HCT116 (cell line): ENCODE data around the gene DIP2C. TPM values are rescaled to one million over a fixed set of nuclear protein-coding genes. Genes with fewer than 3 reads are reported as not detected.

ENCODE experiments used
- ATAC-seq: fragments of 200-7000 bp; cut with Tn5 transposase; 2 replicates; pipeline ENCODE4 v1.9.1; 2020; ENCODE audit warnings: mild to moderate bottlenecking, moderate library complexity
- BruUV-seq: library from RNA; stranded (reverse); fragments of 400-500 nt; replicated peaks from 2 replicates; lab custom pipeline; 2021; lab: Mats Ljungman, UMichigan
- CTCF ChIA-PET: fragments of 300-600 bp; sonication (Branson Sonifier 250); formaldehyde crosslinking; loops from one replicate; lab custom pipeline; 2021; ENCODE audit warnings: antibody characterized with exemption; lab: Charles Lee
- POLR2A ChIA-PET: fragments of 300-600, 350-600 bp; sonication (Branson Sonifier 250); formaldehyde crosslinking; loops from one replicate; lab custom pipeline; 2021; ENCODE audit warnings: antibody characterized with exemption; lab: Charles Lee
- RAD21 ChIA-PET, 2 experiments: fragments of 300-600 bp; sonication (Branson Sonifier 250); formaldehyde crosslinking; loops; one replicate each; lab custom pipeline; 2023; ENCODE audit warnings: low total read pairs in 2 of 2; ENCODE audit not compliant: uncharacterized antibody in 2 of 2, unreplicated experiment in 2 of 2, low non-redundant PET in 1 of 2; lab: Charles Lee
- DNase-seq: peaks from one replicate; pipeline ENCODE4 v3.0.0-alpha.2; 2010; ENCODE audit warnings: low read depth, low spot score
- H2AFZ ChIP-seq: fragments of 200-600 bp; shearing (Covaris generic), sonication (generic); 2 replicates; pipeline ENCODE4 v1.6.1; 2017; ENCODE audit warnings: low read depth, mixed run types, mixed read lengths, antibody characterized with exemption, low read length; ENCODE audit not compliant: poor library complexity, severe bottlenecking
- H3K27ac ChIP-seq: 2 replicates; pipeline ENCODE4 v1.5.1; 2012; ENCODE audit warnings: low read depth, low read length
- H3K27me3 ChIP-seq: fragments of 200-600 bp; sonication (generic); 2 replicates; pipeline ENCODE4 v1.6.1; 2016; ENCODE audit warnings: mixed run types, low read length, mixed read lengths; ENCODE audit not compliant: insufficient read depth
- H3K36me3 ChIP-seq, 2 experiments: fragments of 200-500 bp in 1 of 2; fragments of 200-600 bp in 1 of 2; sonication (Bioruptor generic) in 1 of 2; sonication (generic) in 1 of 2; 2 replicates each; pipeline versions ENCODE4 v1.5.1 to v1.6.1; 2014 to 2016; ENCODE audit warnings: low read length in 2 of 2, inconsistent platforms in 1 of 2, mixed read lengths in 1 of 2, mixed run types in 1 of 2; ENCODE audit not compliant: insufficient read depth in 2 of 2, control insufficient read depth in 1 of 2
- H3K4me1 ChIP-seq, 2 experiments: fragments of 200-600 bp in 1 of 2; sonication (generic) in 1 of 2; 2 replicates each; pipeline versions ENCODE4 v1.5.1 to v1.6.1; 2012 to 2017; ENCODE audit warnings: low read length in 2 of 2, inconsistent platforms in 1 of 2, mild to moderate bottlenecking in 1 of 2, mixed read lengths in 1 of 2, mixed run types in 1 of 2, moderate library complexity in 1 of 2; ENCODE audit not compliant: insufficient read depth in 2 of 2, control insufficient read depth in 1 of 2
- H3K4me2 ChIP-seq: fragments of 200-600 bp; sonication (generic); 2 replicates; pipeline ENCODE4 v1.6.1; 2017; ENCODE audit warnings: mixed run types, low read length, mixed read lengths
- H3K4me3 ChIP-seq, 2 experiments: fragments of 200-600 bp in 1 of 2; sonication (generic) in 1 of 2; replicated peaks in 1 of 2; 2 replicates each; pipeline ENCODE4 v1.5.1; 2011 to 2016; ENCODE audit warnings: low read length in 2 of 2, control low read depth in 1 of 2, low read depth in 1 of 2, mild to moderate bottlenecking in 1 of 2, mixed read lengths in 1 of 2, mixed run types in 1 of 2
- H3K79me2 ChIP-seq: fragments of 200-600 bp; sonication (generic); 2 replicates; pipeline ENCODE4 v1.6.1; 2017; ENCODE audit warnings: mild to moderate bottlenecking, mixed run types, low read length, moderate library complexity, mixed read lengths; ENCODE audit not compliant: insufficient read depth
- H3K9ac ChIP-seq: fragments of 200-600 bp; sonication (generic); 2 replicates; pipeline ENCODE4 v1.6.1; 2016; ENCODE audit warnings: low read length, mixed read lengths
- H3K9me2 ChIP-seq: fragments of 200-600 bp; sonication (generic), shearing (Covaris generic); 2 replicates; pipeline ENCODE4 v1.6.1; 2017; ENCODE audit warnings: mixed run types, mild to moderate bottlenecking, moderate library complexity; ENCODE audit not compliant: insufficient read depth
- H3K9me3 ChIP-seq, 2 experiments: fragments of 200-500 bp in 1 of 2; fragments of 200-600 bp in 1 of 2; sonication (Bioruptor generic) in 1 of 2; sonication (generic) in 1 of 2; 2 replicates each; pipeline ENCODE4 v1.6.1; 2014 to 2017; ENCODE audit warnings: low read length in 2 of 2, mixed read lengths in 2 of 2, inconsistent platforms in 1 of 2, low read depth in 1 of 2, mild to moderate bottlenecking in 1 of 2, mixed run types in 1 of 2, moderate library complexity in 1 of 2; ENCODE audit not compliant: control insufficient read depth in 1 of 2, insufficient read depth in 1 of 2
- H4K20me1 ChIP-seq: fragments of 200-600 bp; sonication (generic), shearing (Covaris generic); 2 replicates; pipeline ENCODE4 v1.6.1; 2017; ENCODE audit warnings: mixed run types, mild to moderate bottlenecking, moderate library complexity; ENCODE audit not compliant: insufficient read depth
- CBX3 ChIP-seq: IDR thresholded peaks from 2 replicates; pipeline ENCODE4 v1.6.1; 2012; ENCODE audit warnings: low read depth
- CEBPB ChIP-seq: IDR thresholded peaks from 2 replicates; pipeline ENCODE4 v1.6.1; 2012; ENCODE audit warnings: low read depth
- EGR1 ChIP-seq: IDR thresholded peaks from 2 replicates; pipeline ENCODE4 v1.6.1; 2012; ENCODE audit warnings: low read depth
- ELF1 ChIP-seq: IDR thresholded peaks from 2 replicates; pipeline ENCODE4 v1.6.1; 2012; ENCODE audit warnings: low read depth, borderline replicate concordance
- EZH2 ChIP-seq: fragments of 200-600 bp; sonication (generic); IDR thresholded peaks from 2 replicates; pipeline ENCODE4 v1.6.1; 2017; ENCODE audit warnings: antibody characterized with exemption, mixed run types
- EZH2phosphoT487 ChIP-seq: fragments of 200-600 bp; IDR thresholded peaks from 2 replicates; pipeline ENCODE4 v1.6.1; 2018; ENCODE audit warnings: antibody characterized with exemption, borderline replicate concordance
- FOSL1 ChIP-seq: IDR thresholded peaks from 2 replicates; pipeline ENCODE4 v1.6.1; 2012; ENCODE audit warnings: low read depth
- JUND ChIP-seq: IDR thresholded peaks from 2 replicates; pipeline ENCODE4 v1.6.1; 2012
- POLR2A ChIP-seq: IDR thresholded peaks from 2 replicates; pipeline ENCODE4 v1.7.0; 2011; ENCODE audit warnings: borderline replicate concordance; ENCODE audit not compliant: insufficient read depth, insufficient read length; ENCODE audit errors: extremely low read depth
- POLR2AphosphoS5 ChIP-seq: IDR thresholded peaks from 2 replicates; pipeline ENCODE4 v1.6.1; 2011; ENCODE audit warnings: mild to moderate bottlenecking, low read depth, low read length, moderate library complexity
- RAD21 ChIP-seq: IDR thresholded peaks from 2 replicates; pipeline ENCODE4 v1.6.1; 2012; ENCODE audit warnings: low read depth, mild to moderate bottlenecking
- SP1 ChIP-seq: IDR thresholded peaks from 2 replicates; pipeline ENCODE4 v1.6.1; 2012; ENCODE audit warnings: low read depth
- SRF ChIP-seq: IDR thresholded peaks from 2 replicates; pipeline ENCODE4 v1.6.1; 2012; ENCODE audit warnings: low read depth
- TCF7L2 ChIP-seq: IDR thresholded peaks from 2 replicates; pipeline ENCODE4 v1.7.0; 2011; ENCODE audit warnings: borderline replicate concordance, inconsistent platforms; ENCODE audit not compliant: insufficient read depth, insufficient read length; ENCODE audit errors: extremely low read depth
- ZFX ChIP-seq: fragments of 450-650 bp; IDR thresholded peaks from 2 replicates; pipeline ENCODE4 v1.6.1; 2017
- ZNF274 ChIP-seq: fragments of 200-500 bp; sonication (Bioruptor generic); IDR thresholded peaks from 2 replicates; pipeline ENCODE4 v1.6.1; 2014; ENCODE audit warnings: mild to moderate bottlenecking, low read depth, low read length, inconsistent platforms
- intact Hi-C: fragments of 100-400 bp; cut with micrococcal nuclease; formaldehyde crosslinking; loops from 2 replicates; pipeline ENCODE4 v1.10.0; 2022
- total RNA-seq: library from RNA; stranded (reverse); gene quantifications from one replicate; pipeline ENCODE4 v1.2.1, GENCODE V29; 2021; ENCODE audit not compliant: unreplicated experiment
- TF ChIP-seq, protein P1 (sequence below): IDR thresholded peaks from 2 replicates; pipeline ENCODE4 v1.6.1; 2011; ENCODE audit warnings: mild to moderate bottlenecking, low read length, moderate library complexity; ENCODE audit not compliant: insufficient replicate concordance; ENCODE audit errors: extremely low read depth
- TF ChIP-seq, protein P2 (sequence below): IDR thresholded peaks from 2 replicates; pipeline ENCODE4 v1.6.1; 2012; ENCODE audit warnings: low read depth
- TF ChIP-seq, protein P3 (sequence below): IDR thresholded peaks from 2 replicates; pipeline ENCODE4 v1.6.1; 2012
- TF ChIP-seq, protein P4 (sequence below): IDR thresholded peaks from 2 replicates; pipeline ENCODE4 v1.6.1; 2012

DIP2C gene
- total RNA-seq, 1 experiment from 2014 or later, result 15.4 TPM

DNA sequence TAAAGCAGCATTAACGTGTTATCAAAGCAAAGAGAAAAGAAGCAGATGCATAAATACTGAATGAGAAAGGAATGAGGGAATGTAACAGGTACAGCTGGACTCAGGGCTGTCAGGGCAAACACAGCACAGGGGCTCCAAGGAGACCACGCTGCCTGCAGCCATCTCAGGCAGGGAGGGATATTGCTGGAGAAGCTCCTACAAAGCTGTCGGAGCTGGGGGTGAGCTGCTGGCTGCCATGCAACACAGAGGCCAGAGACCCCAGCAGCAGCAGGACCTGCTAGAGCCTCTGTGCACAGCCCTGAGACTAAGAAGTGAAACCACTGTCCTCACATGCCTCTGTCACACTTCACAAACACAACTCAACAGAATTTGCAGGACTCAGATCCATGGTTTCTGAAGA, 235.8 kb downstream of the DIP2C start:
- BruUV-seq, result no TSS peak
- CTCF ChIA-PET, result no interaction called here
- DNase-seq, result no peak

More for the DNA sequence above, 235.8 kb downstream of the DIP2C start:
- H3K4me3 ChIP-seq, result no peak overlapping the region
- H4K20me1 ChIP-seq, result no peaks in the 10 kb centered on the region
- no peaks in the 10 kb centered on the region for H3K36me3 ChIP-seq
- no peaks in the 10 kb centered on the region for H3K9me2 ChIP-seq
- no peak overlapping the region for H3K27ac ChIP-seq
- no peaks in the 10 kb centered on the region for H3K79me2 ChIP-seq
- POLR2A ChIA-PET, result no interaction called here
- H3K9ac ChIP-seq, result no peak overlapping the region
- no peak for ATAC-seq
- H3K4me2 ChIP-seq, result no peak overlapping the region
- intact Hi-C loops, result no loop called here
- H2AFZ ChIP-seq, result no peak overlapping the region
- H3K9me3 ChIP-seq, result no peaks in the 10 kb centered on the region
- TF ChIP-seq, protein P1, sequence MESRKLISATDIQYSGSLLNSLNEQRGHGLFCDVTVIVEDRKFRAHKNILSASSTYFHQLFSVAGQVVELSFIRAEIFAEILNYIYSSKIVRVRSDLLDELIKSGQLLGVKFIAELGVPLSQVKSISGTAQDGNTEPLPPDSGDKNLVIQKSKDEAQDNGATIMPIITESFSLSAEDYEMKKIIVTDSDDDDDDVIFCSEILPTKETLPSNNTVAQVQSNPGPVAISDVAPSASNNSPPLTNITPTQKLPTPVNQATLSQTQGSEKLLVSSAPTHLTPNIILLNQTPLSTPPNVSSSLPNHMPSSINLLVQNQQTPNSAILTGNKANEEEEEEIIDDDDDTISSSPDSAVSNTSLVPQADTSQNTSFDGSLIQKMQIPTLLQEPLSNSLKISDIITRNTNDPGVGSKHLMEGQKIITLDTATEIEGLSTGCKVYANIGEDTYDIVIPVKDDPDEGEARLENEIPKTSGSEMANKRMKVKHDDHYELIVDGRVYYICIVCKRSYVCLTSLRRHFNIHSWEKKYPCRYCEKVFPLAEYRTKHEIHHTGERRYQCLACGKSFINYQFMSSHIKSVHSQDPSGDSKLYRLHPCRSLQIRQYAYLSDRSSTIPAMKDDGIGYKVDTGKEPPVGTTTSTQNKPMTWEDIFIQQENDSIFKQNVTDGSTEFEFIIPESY, result no peak
- no peak for TF ChIP-seq JUND
- TF ChIP-seq TCF7L2, result no peak
- no peak for TF ChIP-seq FOSL1
- TF ChIP-seq SP1, result no peak
- no peak for TF ChIP-seq EZH2
- TF ChIP-seq, protein P2, sequence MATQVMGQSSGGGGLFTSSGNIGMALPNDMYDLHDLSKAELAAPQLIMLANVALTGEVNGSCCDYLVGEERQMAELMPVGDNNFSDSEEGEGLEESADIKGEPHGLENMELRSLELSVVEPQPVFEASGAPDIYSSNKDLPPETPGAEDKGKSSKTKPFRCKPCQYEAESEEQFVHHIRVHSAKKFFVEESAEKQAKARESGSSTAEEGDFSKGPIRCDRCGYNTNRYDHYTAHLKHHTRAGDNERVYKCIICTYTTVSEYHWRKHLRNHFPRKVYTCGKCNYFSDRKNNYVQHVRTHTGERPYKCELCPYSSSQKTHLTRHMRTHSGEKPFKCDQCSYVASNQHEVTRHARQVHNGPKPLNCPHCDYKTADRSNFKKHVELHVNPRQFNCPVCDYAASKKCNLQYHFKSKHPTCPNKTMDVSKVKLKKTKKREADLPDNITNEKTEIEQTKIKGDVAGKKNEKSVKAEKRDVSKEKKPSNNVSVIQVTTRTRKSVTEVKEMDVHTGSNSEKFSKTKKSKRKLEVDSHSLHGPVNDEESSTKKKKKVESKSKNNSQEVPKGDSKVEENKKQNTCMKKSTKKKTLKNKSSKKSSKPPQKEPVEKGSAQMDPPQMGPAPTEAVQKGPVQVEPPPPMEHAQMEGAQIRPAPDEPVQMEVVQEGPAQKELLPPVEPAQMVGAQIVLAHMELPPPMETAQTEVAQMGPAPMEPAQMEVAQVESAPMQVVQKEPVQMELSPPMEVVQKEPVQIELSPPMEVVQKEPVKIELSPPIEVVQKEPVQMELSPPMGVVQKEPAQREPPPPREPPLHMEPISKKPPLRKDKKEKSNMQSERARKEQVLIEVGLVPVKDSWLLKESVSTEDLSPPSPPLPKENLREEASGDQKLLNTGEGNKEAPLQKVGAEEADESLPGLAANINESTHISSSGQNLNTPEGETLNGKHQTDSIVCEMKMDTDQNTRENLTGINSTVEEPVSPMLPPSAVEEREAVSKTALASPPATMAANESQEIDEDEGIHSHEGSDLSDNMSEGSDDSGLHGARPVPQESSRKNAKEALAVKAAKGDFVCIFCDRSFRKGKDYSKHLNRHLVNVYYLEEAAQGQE, result no peak
- no peak for TF ChIP-seq ELF1
- TF ChIP-seq EGR1, result no peak
- TF ChIP-seq CBX3, result no peak
- no peak for TF ChIP-seq RAD21
- no peak for TF ChIP-seq POLR2AphosphoS5
- no peak for TF ChIP-seq ZNF274
- TF ChIP-seq SRF, result no peak
- no peak for TF ChIP-seq POLR2A
- TF ChIP-seq, protein P3, sequence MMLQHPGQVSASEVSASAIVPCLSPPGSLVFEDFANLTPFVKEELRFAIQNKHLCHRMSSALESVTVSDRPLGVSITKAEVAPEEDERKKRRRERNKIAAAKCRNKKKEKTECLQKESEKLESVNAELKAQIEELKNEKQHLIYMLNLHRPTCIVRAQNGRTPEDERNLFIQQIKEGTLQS, result no peak
- no peak for TF ChIP-seq CEBPB
- no peak for TF ChIP-seq EZH2phosphoT487
- TF ChIP-seq, protein P4, sequence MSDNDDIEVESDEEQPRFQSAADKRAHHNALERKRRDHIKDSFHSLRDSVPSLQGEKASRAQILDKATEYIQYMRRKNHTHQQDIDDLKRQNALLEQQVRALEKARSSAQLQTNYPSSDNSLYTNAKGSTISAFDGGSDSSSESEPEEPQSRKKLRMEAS, result no peak
- TF ChIP-seq ZFX, result no peak
- TF ChIP-seq, all 23 proteins: peak for 0
- Histone ChIP-seq H3K4me1 (peaks cover 11% of the 10 kb centered on the region in 2 experiments), H3K27me3 (no peaks in the 10 kb centered on the region)
- RAD21 ChIA-PET, result no interaction called here
